ENCODE results near the gene DPH7. TPM values are rescaled to one million over a fixed set of nuclear protein-coding genes. Genes with fewer than 3 reads are reported as not detected.
A peak's percentile ranks its signal among the peaks of the same experiment; 100 is the strongest.
"Not testable (repeated sequence)": the region's sequence is repeated elsewhere in the genome, so short reads cannot be mapped to it uniquely, and the experiment has no call there.

The DPH7 gene
- total RNA-seq: 10 to 100 TPM in 5 of 6 experiments, 1 to 10 TPM in 1; 9.2 to 17.8 (median 11.8) TPM
- long read RNA-seq, partial matches to known transcripts: 0 of 2 reads
- long read RNA-seq, other reads (novel, unspliced or antisense): 1 of 2 reads

DNA sequence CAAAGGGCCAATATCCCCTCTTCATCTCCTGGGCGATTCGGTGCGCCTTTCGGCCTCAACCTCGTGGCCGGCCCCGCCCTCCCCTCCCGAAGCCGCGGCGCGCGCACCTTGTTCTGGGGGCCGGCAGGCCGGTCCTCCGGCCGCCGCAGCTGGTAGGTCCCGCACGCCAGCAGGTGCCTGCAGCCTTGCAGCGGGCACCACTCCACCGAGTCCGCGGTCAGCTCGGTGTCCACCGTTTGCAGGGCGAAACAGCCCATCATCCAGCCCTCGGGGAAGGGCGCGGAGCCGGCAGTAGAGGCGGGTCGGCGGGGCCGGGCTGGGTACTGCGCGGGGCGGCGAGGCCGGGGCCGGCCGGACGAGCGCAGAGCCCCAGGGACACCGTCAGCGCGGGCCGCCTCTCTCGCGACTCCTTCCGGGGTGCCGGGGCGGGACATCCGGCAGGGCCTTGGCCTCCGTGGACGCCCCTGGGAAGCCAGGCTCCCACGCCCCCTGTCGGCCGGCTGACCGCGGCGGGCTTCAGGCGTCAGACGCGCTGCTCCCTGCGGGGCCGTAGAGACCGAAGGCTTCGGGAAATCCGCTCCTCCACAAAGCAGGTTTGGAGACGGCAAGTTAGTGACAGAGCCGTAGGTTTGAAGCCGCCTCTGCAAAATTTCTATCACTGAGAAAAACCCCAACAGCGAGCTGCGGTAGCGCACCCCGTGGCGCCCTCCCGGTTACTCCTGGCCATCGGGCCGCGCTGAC, at the start of gene DPH7:
Gene DPH7, minus strand, starts transcription at position 408 of the 741 bp plus-strand sequence. Its CDS starts 148 bp downstream, at position 260.
- no peaks in the 10 kb centered on the region for H3K9me3 ChIP-seq
- peak within 1 kb of the TSS; percentile 51 to 56 (median 55) for H3K27ac ChIP-seq
- H3K36me3 ChIP-seq: peaks cover 0 to 26% (median 6%) of the 10 kb centered on the region in 4 donors
- intact Hi-C loops (cut with DNase I): no loop called here
- H3K4me1 ChIP-seq: peaks cover 0 to 29% (median 5%) of the 10 kb centered on the region in 4 donors
- TF ChIP-seq, protein P1, sequence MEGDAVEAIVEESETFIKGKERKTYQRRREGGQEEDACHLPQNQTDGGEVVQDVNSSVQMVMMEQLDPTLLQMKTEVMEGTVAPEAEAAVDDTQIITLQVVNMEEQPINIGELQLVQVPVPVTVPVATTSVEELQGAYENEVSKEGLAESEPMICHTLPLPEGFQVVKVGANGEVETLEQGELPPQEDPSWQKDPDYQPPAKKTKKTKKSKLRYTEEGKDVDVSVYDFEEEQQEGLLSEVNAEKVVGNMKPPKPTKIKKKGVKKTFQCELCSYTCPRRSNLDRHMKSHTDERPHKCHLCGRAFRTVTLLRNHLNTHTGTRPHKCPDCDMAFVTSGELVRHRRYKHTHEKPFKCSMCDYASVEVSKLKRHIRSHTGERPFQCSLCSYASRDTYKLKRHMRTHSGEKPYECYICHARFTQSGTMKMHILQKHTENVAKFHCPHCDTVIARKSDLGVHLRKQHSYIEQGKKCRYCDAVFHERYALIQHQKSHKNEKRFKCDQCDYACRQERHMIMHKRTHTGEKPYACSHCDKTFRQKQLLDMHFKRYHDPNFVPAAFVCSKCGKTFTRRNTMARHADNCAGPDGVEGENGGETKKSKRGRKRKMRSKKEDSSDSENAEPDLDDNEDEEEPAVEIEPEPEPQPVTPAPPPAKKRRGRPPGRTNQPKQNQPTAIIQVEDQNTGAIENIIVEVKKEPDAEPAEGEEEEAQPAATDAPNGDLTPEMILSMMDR (IDR thresholded peaks at IDR 0.05): peak; percentile 96 to 99 (median 98)
- peak; percentile 76 for TF ChIP-seq POLR2A (IDR thresholded peaks at IDR 0.05)
- H3K27me3 ChIP-seq: no peaks in the 10 kb centered on the region
- DNase-seq: peak; percentile 97 to 98 (median 97)
- peak within 1 kb of the TSS; percentile 96 to 97 (median 96) for H3K4me3 ChIP-seq
- ATAC-seq: peak; percentile 95 to 99 (median 98)
- 0% methylated on average over 27 of the region's 82 CpGs for WGBS (ENCODE audit: insufficient coverage, low coverage, low lambda C conversion rate, missing lambda C conversion rate)

DNA sequence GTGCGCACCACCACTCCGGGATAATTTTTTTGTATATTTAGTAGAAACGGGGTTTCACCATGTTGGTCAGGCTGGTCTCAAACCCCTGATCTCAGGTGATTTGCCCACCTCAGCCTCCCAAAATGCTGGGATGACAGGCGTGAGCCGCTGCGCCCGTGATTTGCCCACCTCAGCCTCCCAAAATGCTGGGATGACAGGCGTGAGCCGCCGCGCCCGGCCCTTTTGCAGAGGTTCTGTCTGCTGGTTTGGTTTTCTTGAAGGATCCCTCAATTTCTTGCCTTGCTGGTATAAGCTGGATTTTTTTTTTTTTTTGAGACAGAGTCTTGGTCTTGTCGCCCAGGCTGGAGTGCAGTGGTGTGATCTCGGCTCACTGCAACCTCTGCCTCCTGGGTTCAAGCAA, 48.7 kb upstream of the DPH7 start:
- H3K4me3 ChIP-seq; H3K27ac ChIP-seq; H3K36me3 ChIP-seq; intact Hi-C loops (cut with DNase I); ATAC-seq; H3K9me3 ChIP-seq; H3K27me3 ChIP-seq: not testable (repeated sequence)
- peak in 1 of 3 donors; percentile 27 for DNase-seq
- 96% methylated on average over 7 of the region's 14 CpGs for WGBS (ENCODE audit: insufficient coverage, low coverage, low lambda C conversion rate, missing lambda C conversion rate)
- peaks cover 0 to 50% (median 7%) of the 10 kb centered on the region in 4 donors for H3K4me1 ChIP-seq

DNA sequence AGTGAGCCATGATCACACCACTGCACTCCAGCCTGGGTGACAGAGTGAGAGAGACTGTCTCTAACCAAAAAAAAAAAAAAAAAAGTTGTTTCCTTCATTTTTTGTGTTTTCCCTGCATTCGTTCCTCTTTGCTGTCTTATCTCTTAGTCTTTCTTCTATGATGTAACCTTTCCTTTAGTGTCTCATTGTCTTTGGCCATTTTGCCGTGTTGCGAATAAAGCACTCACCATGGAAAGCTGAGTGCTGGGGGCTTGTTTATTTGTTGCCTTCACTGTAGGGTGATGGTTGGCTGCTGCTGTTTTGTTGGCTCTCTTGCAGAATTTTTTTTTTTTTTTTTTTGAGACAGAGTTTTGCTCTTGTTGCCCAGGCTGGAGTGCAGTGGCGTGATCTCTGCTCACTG, 47.7 kb upstream of the DPH7 start:
- no peaks in the 10 kb centered on the region for H3K36me3 ChIP-seq
- no peaks in the 10 kb centered on the region for H3K9me3 ChIP-seq
- ATAC-seq: no peak
- 45% methylated on average over 3 of the region's 4 CpGs for WGBS (ENCODE audit: insufficient coverage, low coverage, low lambda C conversion rate, missing lambda C conversion rate)
- TF ChIP-seq, protein P1 (IDR thresholded peaks at IDR 0.05): no peak
- TF ChIP-seq POLR2A (IDR thresholded peaks at IDR 0.05): no peak
- no peaks in the 10 kb centered on the region for H3K27me3 ChIP-seq
- H3K27ac ChIP-seq: no peak overlapping the region
- H3K4me1 ChIP-seq: peaks cover 0 to 44% (median 7%) of the 10 kb centered on the region in 4 donors
- intact Hi-C loops (cut with DNase I): no loop called here
- H3K4me3 ChIP-seq: no peak overlapping the region
- no peak for DNase-seq

DNA sequence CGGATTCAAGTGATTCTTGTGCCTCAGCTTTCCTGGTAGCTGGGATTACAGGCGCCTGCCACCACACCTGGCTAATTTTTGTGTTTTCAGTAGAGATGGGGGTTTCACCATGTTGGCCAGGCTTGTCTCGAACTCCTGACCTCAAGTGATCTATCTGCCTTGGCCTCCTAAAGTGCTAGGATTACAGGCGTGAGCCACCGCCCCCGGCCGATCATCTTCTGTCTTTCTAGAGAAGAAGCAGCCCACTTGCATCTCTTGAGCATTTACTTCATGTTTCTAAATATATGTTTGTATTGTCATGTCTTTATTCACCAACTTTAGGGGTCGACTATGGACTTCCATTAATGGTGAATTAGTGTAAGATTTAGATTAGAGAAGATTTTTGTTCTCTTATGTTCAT, 43.5 kb upstream of the DPH7 start:
- H3K4me3 ChIP-seq; intact Hi-C loops (cut with DNase I); H3K9me3 ChIP-seq; H3K36me3 ChIP-seq; DNase-seq; H3K27me3 ChIP-seq; ATAC-seq; H3K27ac ChIP-seq: not testable (repeated sequence)
- 75% methylated on average over 5 of the region's 8 CpGs for WGBS (ENCODE audit: insufficient coverage, low coverage, low lambda C conversion rate, missing lambda C conversion rate)
- H3K4me1 ChIP-seq: peaks cover 0 to 37% (median 14%) of the 10 kb centered on the region in 4 donors

DNA sequence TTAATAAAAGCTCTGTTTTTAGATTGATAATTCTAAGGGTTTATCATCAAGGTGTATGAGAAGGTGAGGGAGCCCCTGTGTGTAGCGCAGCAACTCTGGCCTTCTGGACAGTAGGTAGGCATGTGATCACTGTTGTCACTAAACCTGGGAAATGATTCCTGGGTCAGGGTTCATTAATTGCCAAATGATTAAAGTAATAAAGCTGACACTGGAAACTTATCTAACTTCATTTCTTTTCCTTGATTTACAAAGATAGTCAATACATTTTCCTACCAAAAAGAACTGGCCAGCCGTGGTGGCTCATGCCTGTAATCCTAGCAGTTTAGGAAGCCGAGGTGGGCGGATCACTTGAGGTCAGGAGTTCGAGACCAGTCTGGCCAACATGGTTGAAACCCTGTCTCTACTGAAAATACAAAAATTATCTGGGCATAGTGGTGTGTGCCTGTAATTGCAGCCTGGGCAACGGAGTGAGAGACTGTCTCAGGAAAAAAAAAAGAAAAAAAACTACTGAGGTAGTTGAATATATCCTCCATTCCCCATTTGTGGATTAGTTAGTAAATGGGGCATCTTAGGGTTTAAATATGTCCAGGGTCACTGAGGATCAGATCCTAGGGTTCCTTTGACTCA, 42.5 kb upstream of the DPH7 start:
- WGBS (ENCODE audit: insufficient coverage, low coverage, low lambda C conversion rate, missing lambda C conversion rate): 32% methylated on average over 6 of the region's 6 CpGs
- H3K9me3 ChIP-seq: no peaks in the 10 kb centered on the region
- no peak for TF ChIP-seq POLR2A (IDR thresholded peaks at IDR 0.05)
- TF ChIP-seq, protein P1 (IDR thresholded peaks at IDR 0.05): peak in 1 of 4 donors; percentile 16
- H3K4me1 ChIP-seq: peaks cover 0 to 37% (median 14%) of the 10 kb centered on the region in 4 donors
- DNase-seq (no peak), ATAC-seq (no peak)
- no peak overlapping the region for H3K4me3 ChIP-seq
- no peaks in the 10 kb centered on the region for H3K27me3 ChIP-seq
- H3K36me3 ChIP-seq: no peaks in the 10 kb centered on the region
- no peak overlapping the region for H3K27ac ChIP-seq
- intact Hi-C loops (cut with DNase I): no loop called here
